BLaER1 (cell line): ENCODE data around the gene NBEA.
"Not testable (repeated sequence)": the region's sequence is repeated elsewhere in the genome, so short reads cannot be mapped to it uniquely, and the experiment has no call there.

Experiments used
- H3K27ac ChIP-seq: shearing (Covaris generic); formaldehyde crosslinking; 2 replicates; pipeline ENCODE4 v1.8.1; 2022
- H3K27me3 ChIP-seq: shearing (Covaris generic); formaldehyde crosslinking; 2 replicates; pipeline ENCODE4 v1.8.1; 2022
- H3K36me3 ChIP-seq: shearing (Covaris generic); formaldehyde crosslinking; 2 replicates; pipeline ENCODE4 v1.8.1; 2022
- H3K4me1 ChIP-seq: shearing (Covaris generic); formaldehyde crosslinking; 2 replicates; pipeline ENCODE4 v1.8.1; 2022
- H3K4me2 ChIP-seq: shearing (Covaris generic); formaldehyde crosslinking; 2 replicates; pipeline ENCODE4 v1.8.1; 2022
- H3K4me3 ChIP-seq: shearing (Covaris generic); formaldehyde crosslinking; 2 replicates; pipeline ENCODE4 v1.8.1; 2022
- H3K9ac ChIP-seq: shearing (Covaris generic); formaldehyde crosslinking; 2 replicates; pipeline ENCODE4 v1.8.1; 2022
- H3K9me3 ChIP-seq: shearing (Covaris generic); formaldehyde crosslinking; 2 replicates; pipeline ENCODE4 v1.8.1; 2022
- H4K20me1 ChIP-seq: shearing (Covaris generic); formaldehyde crosslinking; 2 replicates; pipeline ENCODE4 v1.8.1; 2022
- Cebpa-rat ChIP-seq: shearing (Covaris generic); IDR thresholded peaks from 2 replicates; pipeline ENCODE4 v1.8.1; 2022

The NBEA gene

DNA sequence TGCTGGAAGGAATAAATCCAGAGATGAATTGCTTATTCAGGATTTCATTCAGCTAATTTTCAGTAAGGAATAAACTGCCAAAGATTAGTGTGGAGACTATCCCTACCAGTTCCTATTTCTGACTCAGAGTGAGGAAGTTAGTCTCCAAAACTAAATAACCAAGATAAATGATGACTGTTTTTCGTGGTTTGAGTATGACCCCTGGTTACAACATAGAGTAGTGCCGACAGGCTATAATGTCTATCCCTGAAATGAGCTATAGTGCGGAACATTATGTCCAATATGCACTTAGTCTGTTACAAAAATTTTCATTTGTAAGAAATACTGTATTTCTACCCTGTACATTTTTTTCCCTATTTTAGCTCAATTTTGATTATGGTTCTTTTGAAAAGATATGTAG lies 51.4 kb downstream of the NBEA start:
- peaks cover 40% of the 10 kb centered on the region for H3K9me3 ChIP-seq
- no peak overlapping the region for H3K9ac ChIP-seq
- H3K36me3 ChIP-seq, result peaks cover 8% of the 10 kb centered on the region; the same call in 1 of the 2 replicates
- no peaks in the 10 kb centered on the region for H3K4me1 ChIP-seq
- H3K4me3 ChIP-seq, result no peak overlapping the region
- no peaks in the 10 kb centered on the region for H3K27me3 ChIP-seq
- no peak overlapping the region for H3K27ac ChIP-seq
- no peak overlapping the region for H3K4me2 ChIP-seq
- no peak for TF ChIP-seq Cebpa-rat
- no peaks in the 10 kb centered on the region for H4K20me1 ChIP-seq

GRCh38 chr13:35003734-35004133 lies 61.7 kb downstream of the NBEA start:
- not testable (repeated sequence) for H3K9ac ChIP-seq, H3K9me3 ChIP-seq, H3K36me3 ChIP-seq, H3K4me2 ChIP-seq, H3K27ac ChIP-seq, H3K4me1 ChIP-seq, H4K20me1 ChIP-seq, H3K27me3 ChIP-seq, H3K4me3 ChIP-seq

- Histone ChIP-seq H3K4me3 (no peak overlapping the region), H4K20me1 (no peaks in the 10 kb centered on the region), H3K9ac (no peak overlapping the region), H3K27me3 (no peaks in the 10 kb centered on the region), H3K27ac (no peak overlapping the region), H3K4me1 (no peaks in the 10 kb centered on the region), H3K4me2 (no peak overlapping the region), H3K9me3 (no peaks in the 10 kb centered on the region), H3K36me3 (no peaks in the 10 kb centered on the region)
- TF ChIP-seq Cebpa-rat, result no peak
These were observed 63.0 kb downstream of the NBEA start for GRCh38 chr13:35005051-35005450.

DNA sequence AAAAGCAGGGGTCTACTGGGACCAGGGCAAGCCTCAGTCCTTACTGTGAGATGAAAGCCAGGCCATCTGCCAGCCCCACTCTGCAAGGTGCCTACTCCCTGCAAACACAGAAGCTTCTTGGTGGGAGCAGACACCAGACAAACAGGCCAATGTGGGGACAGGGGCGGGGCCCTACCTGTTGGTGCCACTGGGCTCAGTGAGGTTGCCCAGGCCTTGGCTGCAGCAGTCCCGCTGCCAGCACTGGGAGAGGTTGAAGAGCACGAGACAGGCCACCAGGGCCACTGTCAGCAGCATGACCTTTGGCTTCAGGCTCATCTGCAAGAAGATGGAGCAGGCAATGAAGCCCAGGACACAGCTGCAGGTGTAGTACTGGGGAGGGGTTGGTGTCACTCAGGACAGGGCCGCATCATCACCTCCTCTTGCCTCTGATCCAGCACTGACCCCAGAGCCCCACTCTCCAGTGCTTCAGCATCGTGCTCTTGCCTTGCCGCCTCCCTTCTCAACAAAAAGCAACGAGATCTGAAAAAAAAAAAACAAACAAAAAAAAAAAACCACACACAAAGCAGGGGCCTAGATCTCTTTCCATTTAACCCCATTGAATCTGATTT lies 72.6 kb downstream of the NBEA start:
- no peaks in the 10 kb centered on the region for H3K27me3 ChIP-seq
- H3K27ac ChIP-seq, result no peak overlapping the region
- H3K4me3 ChIP-seq, result no peak overlapping the region
- no peaks in the 10 kb centered on the region for H3K36me3 ChIP-seq
- no peaks in the 10 kb centered on the region for H4K20me1 ChIP-seq
- TF ChIP-seq Cebpa-rat, result no peak
- H3K4me2 ChIP-seq, result no peak overlapping the region
- H3K4me1 ChIP-seq, result no peaks in the 10 kb centered on the region
- H3K9me3 ChIP-seq, result no peaks in the 10 kb centered on the region
- H3K9ac ChIP-seq, result no peak overlapping the region

- H3K4me3 ChIP-seq, result no peak overlapping the region
- no peaks in the 10 kb centered on the region for H4K20me1 ChIP-seq
- H3K36me3 ChIP-seq, result no peaks in the 10 kb centered on the region
- H3K27me3 ChIP-seq, result no peaks in the 10 kb centered on the region
- no peak overlapping the region for H3K4me2 ChIP-seq
- H3K9me3 ChIP-seq, result peaks cover 9% of the 10 kb centered on the region
- H3K27ac ChIP-seq, result no peak overlapping the region
- no peaks in the 10 kb centered on the region for H3K4me1 ChIP-seq
- H3K9ac ChIP-seq, result no peak overlapping the region
- no peak for TF ChIP-seq Cebpa-rat
These were observed 74.5 kb downstream of the NBEA start for GRCh38 chr13:35016362-35017112.

- Histone ChIP-seq H3K4me1 (no peaks in the 10 kb centered on the region), H3K27me3 (no peaks in the 10 kb centered on the region), H3K9ac (no peak overlapping the region), H3K36me3 (no peaks in the 10 kb centered on the region), H3K9me3 (peaks cover 15% of the 10 kb centered on the region), H3K4me3 (no peak overlapping the region), H3K27ac (no peak overlapping the region), H4K20me1 (no peaks in the 10 kb centered on the region), H3K4me2 (no peak overlapping the region)
- no peak for TF ChIP-seq Cebpa-rat
These were observed 83.2 kb downstream of the NBEA start for GRCh38 chr13:35025314-35025713.

GRCh38 chr13:35028338-35028867 lies 86.3 kb downstream of the NBEA start:
- peaks cover 27% of the 10 kb centered on the region for H3K9me3 ChIP-seq
- H4K20me1 ChIP-seq, result no peaks in the 10 kb centered on the region
- H3K27ac ChIP-seq, result no peak overlapping the region
- no peaks in the 10 kb centered on the region for H3K4me1 ChIP-seq
- no peak overlapping the region for H3K4me2 ChIP-seq
- H3K4me3 ChIP-seq, result no peak overlapping the region
- no peak for TF ChIP-seq Cebpa-rat
- H3K9ac ChIP-seq, result no peak overlapping the region
- no peaks in the 10 kb centered on the region for H3K36me3 ChIP-seq
- H3K27me3 ChIP-seq, result no peaks in the 10 kb centered on the region

GRCh38 chr13:35039012-35039411 lies 96.9 kb downstream of the NBEA start:
- no peak overlapping the region for H3K9ac ChIP-seq
- no peak overlapping the region for H3K4me3 ChIP-seq
- no peaks in the 10 kb centered on the region for H4K20me1 ChIP-seq
- H3K27ac ChIP-seq, result no peak overlapping the region
- no peaks in the 10 kb centered on the region for H3K4me1 ChIP-seq
- H3K27me3 ChIP-seq, result no peaks in the 10 kb centered on the region
- no peak for TF ChIP-seq Cebpa-rat
- no peaks in the 10 kb centered on the region for H3K9me3 ChIP-seq
- no peaks in the 10 kb centered on the region for H3K36me3 ChIP-seq
- no peak overlapping the region for H3K4me2 ChIP-seq

GRCh38 chr13:35046587-35046986 lies 104.5 kb downstream of the NBEA start:
- no peak for TF ChIP-seq Cebpa-rat
- H3K9me3 ChIP-seq, result no peaks in the 10 kb centered on the region
- H4K20me1 ChIP-seq, result no peaks in the 10 kb centered on the region
- no peak overlapping the region for H3K4me3 ChIP-seq
- no peaks in the 10 kb centered on the region for H3K4me1 ChIP-seq
- H3K27ac ChIP-seq, result no peak overlapping the region
- no peaks in the 10 kb centered on the region for H3K27me3 ChIP-seq
- no peak overlapping the region for H3K9ac ChIP-seq
- H3K4me2 ChIP-seq, result no peak overlapping the region
- H3K36me3 ChIP-seq, result no peaks in the 10 kb centered on the region

DNA sequence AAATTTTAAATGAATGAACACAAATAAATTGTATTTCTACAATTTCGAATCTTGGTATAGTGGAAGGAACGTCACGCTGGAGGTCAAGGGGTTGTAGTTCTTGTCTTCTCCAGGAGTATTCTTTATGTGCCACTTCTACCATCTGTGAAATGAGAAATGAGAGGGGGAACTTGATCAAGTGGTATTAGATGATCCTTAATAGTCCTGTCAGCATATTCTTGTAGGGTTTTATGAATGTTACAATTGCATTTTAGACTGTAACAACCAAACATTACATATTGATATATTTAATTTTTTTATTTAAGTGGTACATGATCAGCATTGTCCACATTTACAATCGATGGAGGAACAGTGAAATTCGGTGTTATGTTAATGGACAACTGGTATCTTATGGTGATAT lies 113.6 kb downstream of the NBEA start:
- TF ChIP-seq Cebpa-rat, result no peak
- Histone ChIP-seq H3K27me3 (no peaks in the 10 kb centered on the region), H3K36me3 (no peaks in the 10 kb centered on the region), H4K20me1 (no peaks in the 10 kb centered on the region), H3K9ac (no peak overlapping the region), H3K9me3 (no peaks in the 10 kb centered on the region), H3K4me1 (no peaks in the 10 kb centered on the region), H3K27ac (no peak overlapping the region), H3K4me3 (no peak overlapping the region), H3K4me2 (no peak overlapping the region)
